Measurements from ENCODE around the gene NFYA. TPM values are rescaled to one million over a fixed set of nuclear protein-coding genes. Genes with fewer than 3 reads are reported as not detected.

The NFYA gene
- total RNA-seq, 2 donors from 2014 or later, result 23.1 to 48.3 TPM

DNA sequence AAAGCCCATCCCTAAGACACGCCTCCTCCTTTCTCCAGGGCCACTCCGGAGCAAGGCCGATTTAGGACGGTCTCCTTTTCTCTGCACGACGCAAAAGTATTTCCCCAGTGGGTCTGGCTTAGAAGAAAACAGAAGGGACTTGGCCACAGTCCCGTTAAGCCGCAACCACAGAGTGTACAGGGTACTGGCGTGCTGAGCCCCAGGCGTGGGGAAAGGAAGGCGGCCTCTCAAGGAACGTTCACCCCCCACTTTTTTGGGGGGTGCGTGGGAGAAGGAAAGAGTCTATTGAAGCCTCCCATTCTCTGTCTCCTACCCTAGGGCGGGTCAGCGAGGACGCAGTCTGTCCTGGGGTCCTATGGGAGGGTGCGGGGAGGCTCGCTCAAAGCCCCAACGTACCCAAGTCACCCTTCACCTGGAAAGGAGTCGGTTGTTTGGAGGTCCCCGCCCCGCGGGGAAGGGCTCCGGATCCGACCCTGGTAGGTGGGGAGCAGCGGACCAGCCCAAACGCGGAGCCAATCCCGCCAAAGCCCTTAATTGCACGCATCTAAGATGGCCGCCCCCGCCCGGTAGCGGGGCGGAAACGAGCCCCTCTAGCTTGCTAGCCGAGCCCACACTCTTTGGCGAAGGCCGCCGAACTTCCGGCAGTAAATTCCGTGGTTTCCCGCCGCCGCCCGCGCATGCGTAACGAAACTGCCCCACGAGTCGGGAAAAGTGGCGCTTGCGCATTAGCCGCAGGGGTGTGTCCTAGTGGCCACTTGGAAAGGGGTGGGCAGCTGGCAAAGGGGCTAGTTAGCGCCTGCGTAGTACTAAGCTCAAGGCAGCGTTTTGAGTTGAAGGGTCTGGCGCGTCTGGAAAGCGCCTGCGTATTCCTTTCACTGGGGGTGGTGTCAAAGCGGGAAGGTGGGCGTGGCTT, 595 bp upstream of the NFYA start, which contains the start of gene OARD1:
Gene OARD1 (minus strand): TSS at position 434 of the 913 bp plus-strand sequence. CDS start 722 bp downstream, outside the sequence.
- WGBS, result under 1% methylated on average over 63 of the region's 63 CpGs
- intact Hi-C loops (cut with DNase I), result no loop called here
- Histone ChIP-seq H3K4me1 (replicated peaks) (peaks cover 10% of the 10 kb centered on the region), H3K4me3 (peak within 1 kb of the TSS; percentile 64 to 91), H3K9me3 (no peaks in the 10 kb centered on the region), H3K27ac (peak within 1 kb of the TSS; percentile 98 to 100), H3K36me3 (no peaks in the 10 kb centered on the region), H3K27me3 (replicated peaks; ENCODE audit: insufficient read depth) (no peaks in the 10 kb centered on the region)
- TF ChIP-seq POLR2AphosphoS5 (IDR thresholded peaks at IDR 0.05) (peak; percentile 93), POLR2A (IDR thresholded peaks at IDR 0.05) (peak; percentile 62)
- TF ChIP-seq, protein P1, sequence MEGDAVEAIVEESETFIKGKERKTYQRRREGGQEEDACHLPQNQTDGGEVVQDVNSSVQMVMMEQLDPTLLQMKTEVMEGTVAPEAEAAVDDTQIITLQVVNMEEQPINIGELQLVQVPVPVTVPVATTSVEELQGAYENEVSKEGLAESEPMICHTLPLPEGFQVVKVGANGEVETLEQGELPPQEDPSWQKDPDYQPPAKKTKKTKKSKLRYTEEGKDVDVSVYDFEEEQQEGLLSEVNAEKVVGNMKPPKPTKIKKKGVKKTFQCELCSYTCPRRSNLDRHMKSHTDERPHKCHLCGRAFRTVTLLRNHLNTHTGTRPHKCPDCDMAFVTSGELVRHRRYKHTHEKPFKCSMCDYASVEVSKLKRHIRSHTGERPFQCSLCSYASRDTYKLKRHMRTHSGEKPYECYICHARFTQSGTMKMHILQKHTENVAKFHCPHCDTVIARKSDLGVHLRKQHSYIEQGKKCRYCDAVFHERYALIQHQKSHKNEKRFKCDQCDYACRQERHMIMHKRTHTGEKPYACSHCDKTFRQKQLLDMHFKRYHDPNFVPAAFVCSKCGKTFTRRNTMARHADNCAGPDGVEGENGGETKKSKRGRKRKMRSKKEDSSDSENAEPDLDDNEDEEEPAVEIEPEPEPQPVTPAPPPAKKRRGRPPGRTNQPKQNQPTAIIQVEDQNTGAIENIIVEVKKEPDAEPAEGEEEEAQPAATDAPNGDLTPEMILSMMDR (IDR thresholded peaks at IDR 0.05), result peak in 2 of 4 experiments; percentile 43 to 52
- DNase-seq (ENCODE audit: low spot score), result peak; percentile 99

DNA sequence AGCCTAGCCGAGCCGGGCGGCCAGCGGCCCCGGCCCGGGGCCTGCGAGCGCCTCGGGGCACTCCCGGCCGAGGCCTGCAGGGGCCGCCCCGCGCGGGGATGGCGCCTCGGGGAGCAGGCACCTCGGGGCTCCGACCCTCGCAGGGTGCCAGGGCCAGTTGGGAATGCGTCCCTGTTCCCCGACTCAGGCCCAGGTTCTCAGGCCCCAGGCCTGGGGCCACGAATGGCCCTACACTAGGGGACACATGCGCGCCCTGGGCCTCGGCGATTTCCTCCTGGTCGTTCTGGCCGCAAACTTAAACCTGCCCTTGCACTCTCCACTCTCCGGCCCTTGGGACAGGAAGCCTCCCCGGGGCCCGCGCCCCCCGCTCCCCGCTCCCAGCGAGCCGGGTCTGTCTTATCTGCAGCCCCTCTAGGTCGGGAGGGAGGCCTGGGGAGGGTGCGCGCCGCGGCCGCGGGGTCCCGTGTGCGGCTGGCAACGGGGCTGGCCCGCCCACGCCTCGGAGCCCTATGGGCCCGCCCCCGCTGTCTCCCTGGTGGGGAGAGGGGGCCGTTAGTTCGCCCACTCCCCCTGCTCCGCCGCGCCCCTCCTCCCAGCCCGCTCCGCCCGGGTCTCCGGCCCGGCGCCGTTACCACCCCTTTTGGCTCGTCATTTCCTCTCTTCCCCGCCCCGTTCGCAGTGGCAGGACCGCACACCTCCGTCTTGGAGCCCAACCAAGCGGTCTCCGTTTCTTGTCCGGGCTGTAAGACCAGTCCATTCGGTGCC, 611 bp downstream of the NFYA start:
- intact Hi-C loops (cut with DNase I), result no loop called here
- peak; percentile 95 for DNase-seq (ENCODE audit: low spot score)
- Histone ChIP-seq H3K27ac (peak overlapping the region; percentile 98 to 100), H3K4me1 (replicated peaks) (peaks cover 10% of the 10 kb centered on the region), H3K4me3 (peak overlapping the region; percentile 64 to 91), H3K27me3 (replicated peaks; ENCODE audit: insufficient read depth) (no peaks in the 10 kb centered on the region), H3K36me3 (no peaks in the 10 kb centered on the region), H3K9me3 (no peaks in the 10 kb centered on the region)
- WGBS, result 0% methylated on average over 53 of the region's 74 CpGs
- TF ChIP-seq POLR2AphosphoS5 (IDR thresholded peaks at IDR 0.05) (peak; percentile 93), POLR2A (IDR thresholded peaks at IDR 0.05) (peak; percentile 89)
- TF ChIP-seq, protein P1 (IDR thresholded peaks at IDR 0.05), result peak in 2 of 4 experiments; percentile 40 to 49

DNA sequence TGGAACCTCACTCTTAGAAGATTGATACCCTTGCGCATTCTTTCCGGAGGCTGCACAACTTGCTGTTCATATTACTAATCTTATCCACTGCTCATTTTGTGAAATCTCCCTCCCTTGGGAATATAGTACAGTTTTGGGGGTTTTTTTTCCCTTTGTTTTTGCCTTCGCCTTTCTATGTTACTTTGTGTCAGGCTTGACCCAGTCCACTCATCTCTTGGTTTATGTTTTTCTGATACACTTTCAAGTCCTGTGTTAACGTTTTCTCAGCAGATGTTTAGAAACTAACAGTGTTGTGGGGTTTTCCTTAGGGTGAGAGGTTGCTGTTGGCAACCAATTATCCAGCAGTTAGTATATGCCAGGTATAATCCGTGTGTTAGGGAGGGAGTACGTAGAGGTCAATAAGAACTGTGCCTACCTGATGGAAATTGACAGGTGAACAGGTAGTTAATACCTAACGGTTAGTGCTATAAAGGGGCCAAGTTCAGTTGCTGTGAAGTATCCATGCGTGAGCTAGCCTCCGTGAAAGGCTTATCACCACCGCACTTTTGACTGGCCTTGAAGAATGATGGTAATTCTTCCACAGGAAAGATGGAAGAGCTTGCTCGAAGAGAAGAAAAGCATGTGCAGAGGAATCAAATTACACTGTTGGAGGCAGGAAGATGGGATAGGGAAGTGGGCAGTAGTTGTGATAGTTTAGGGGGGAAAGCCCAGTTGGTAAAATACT, 1.4 kb downstream of the NFYA start:
- H3K4me3 ChIP-seq, result peak overlapping the region; percentile 64 to 91
- peak overlapping the region; percentile 98 to 100 for H3K27ac ChIP-seq
- H3K27me3 ChIP-seq (replicated peaks; ENCODE audit: insufficient read depth), result no peaks in the 10 kb centered on the region
- TF ChIP-seq, protein P1 (IDR thresholded peaks at IDR 0.05), result no peak
- TF ChIP-seq POLR2A (IDR thresholded peaks at IDR 0.05) (no peak), POLR2AphosphoS5 (IDR thresholded peaks at IDR 0.05) (peak; percentile 4)
- H3K4me1 ChIP-seq (replicated peaks), result peaks cover 10% of the 10 kb centered on the region
- intact Hi-C loops (cut with DNase I), result no loop called here
- H3K9me3 ChIP-seq, result no peaks in the 10 kb centered on the region
- 4% methylated on average over 11 of the region's 11 CpGs for WGBS
- DNase-seq (ENCODE audit: low spot score), result no peak
- H3K36me3 ChIP-seq, result no peaks in the 10 kb centered on the region

DNA sequence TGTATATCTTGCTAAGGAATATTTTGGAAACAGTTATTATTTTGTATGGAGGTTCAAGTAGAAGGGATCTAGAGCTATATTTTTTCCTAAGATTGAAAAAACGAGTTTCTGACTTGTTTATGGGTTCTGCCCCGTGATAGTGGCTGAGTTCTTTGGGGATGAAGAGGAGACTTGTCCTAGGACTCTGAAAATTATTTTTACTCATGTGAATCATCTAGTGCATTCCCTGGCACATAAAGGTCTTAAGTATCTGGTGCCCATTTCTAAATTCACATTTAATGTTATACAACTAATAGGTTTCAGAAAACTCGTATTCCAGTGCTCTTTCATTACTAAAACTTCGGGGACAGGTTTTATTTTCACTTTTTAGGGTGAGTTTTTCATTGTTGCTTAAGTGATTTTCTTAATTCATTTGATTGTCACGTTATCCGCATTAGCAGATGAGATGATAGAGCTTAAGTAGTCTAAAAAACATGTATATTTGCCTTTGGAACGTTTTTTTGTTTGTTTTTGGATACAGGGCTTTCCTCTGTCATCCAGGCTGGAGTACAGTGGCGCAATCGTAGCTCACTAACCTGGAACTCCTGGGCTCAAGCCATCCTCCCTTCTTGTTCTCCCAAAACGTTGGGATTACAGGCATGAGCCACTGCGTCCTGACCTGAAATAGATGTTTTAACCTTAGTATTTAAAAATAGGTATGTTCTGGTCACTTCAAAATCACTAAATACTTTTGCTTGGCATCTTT, 2.1 kb downstream of the NFYA start:
- Histone ChIP-seq H3K36me3 (no peaks in the 10 kb centered on the region), H3K27me3 (replicated peaks; ENCODE audit: insufficient read depth) (no peaks in the 10 kb centered on the region), H3K4me1 (replicated peaks) (peaks cover 10% of the 10 kb centered on the region), H3K27ac (peak overlapping the region; percentile 98 to 100), H3K9me3 (no peaks in the 10 kb centered on the region), H3K4me3 (peak overlapping the region; percentile 1 to 64)
- intact Hi-C loops (cut with DNase I), result no loop called here
- WGBS, result 27% methylated on average over 11 of the region's 11 CpGs
- peak; percentile 15 for DNase-seq (ENCODE audit: low spot score)
- TF ChIP-seq POLR2A (IDR thresholded peaks at IDR 0.05), result no peak
- TF ChIP-seq, protein P1 (IDR thresholded peaks at IDR 0.05), result no peak
- no peak for TF ChIP-seq POLR2AphosphoS5 (IDR thresholded peaks at IDR 0.05)

Data from prostate gland (tissue), 2 donors.